HCT116 (cell line): ENCODE results near the gene RGS13.

Source experiments
- CEBPB ChIP-seq: IDR thresholded peaks from 2 replicates; pipeline ENCODE4 v1.6.1; 2012; ENCODE audit warnings: low read depth
- EZH2 ChIP-seq: fragments of 200-600 bp; sonication (generic); IDR thresholded peaks from 2 replicates; pipeline ENCODE4 v1.6.1; 2017; ENCODE audit warnings: antibody characterized with exemption, mixed run types
- POLR2A ChIP-seq: IDR thresholded peaks from 2 replicates; pipeline ENCODE4 v1.7.0; 2011; ENCODE audit warnings: borderline replicate concordance; ENCODE audit not compliant: insufficient read depth, insufficient read length; ENCODE audit errors: extremely low read depth
- POLR2AphosphoS5 ChIP-seq: IDR thresholded peaks from 2 replicates; pipeline ENCODE4 v1.6.1; 2011; ENCODE audit warnings: mild to moderate bottlenecking, low read depth, low read length, moderate library complexity
- SIN3A ChIP-seq: IDR thresholded peaks from 2 replicates; pipeline ENCODE4 v1.6.1; 2012; ENCODE audit warnings: low read depth
- SP1 ChIP-seq: IDR thresholded peaks from 2 replicates; pipeline ENCODE4 v1.6.1; 2012; ENCODE audit warnings: low read depth
- SRF ChIP-seq: IDR thresholded peaks from 2 replicates; pipeline ENCODE4 v1.6.1; 2012; ENCODE audit warnings: low read depth
- YY1 ChIP-seq: IDR thresholded peaks from 2 replicates; pipeline ENCODE4 v1.6.1; 2011; ENCODE audit warnings: low read length, low read depth, moderate library complexity, mild to moderate bottlenecking; ENCODE audit not compliant: insufficient replicate concordance; ENCODE audit errors: extremely low read depth
- ZFX ChIP-seq: fragments of 450-650 bp; IDR thresholded peaks from 2 replicates; pipeline ENCODE4 v1.6.1; 2017
- TF ChIP-seq, protein P1 (sequence below), 3 experiments: fragments of 200-600 bp in 1 of 3; sonication (generic) in 1 of 3; IDR thresholded peaks in 2 of 3; conservative IDR thresholded peaks in 1 of 3; 2 replicates each; pipeline ENCODE4 v1.5.1; 2012 to 2017; ENCODE audit warnings: low read depth in 2 of 3, low read length in 2 of 3, antibody characterized with exemption in 1 of 3, borderline replicate concordance in 1 of 3, control low read depth in 1 of 3, mild to moderate bottlenecking in 1 of 3, mixed read lengths in 1 of 3, mixed run types in 1 of 3, moderate library complexity in 1 of 3; ENCODE audit not compliant: insufficient read depth in 1 of 3
- TF ChIP-seq, protein P2 (sequence below): IDR thresholded peaks from 2 replicates; pipeline ENCODE4 v1.6.1; 2012
- TF ChIP-seq, protein P3 (sequence below): IDR thresholded peaks from 2 replicates; pipeline ENCODE4 v1.6.1; 2011; ENCODE audit warnings: mild to moderate bottlenecking, low read length, moderate library complexity; ENCODE audit not compliant: insufficient replicate concordance; ENCODE audit errors: extremely low read depth
- TF ChIP-seq, protein P4 (sequence below): IDR thresholded peaks from 2 replicates; pipeline ENCODE4 v1.6.1; 2012; ENCODE audit warnings: low read depth

DNA sequence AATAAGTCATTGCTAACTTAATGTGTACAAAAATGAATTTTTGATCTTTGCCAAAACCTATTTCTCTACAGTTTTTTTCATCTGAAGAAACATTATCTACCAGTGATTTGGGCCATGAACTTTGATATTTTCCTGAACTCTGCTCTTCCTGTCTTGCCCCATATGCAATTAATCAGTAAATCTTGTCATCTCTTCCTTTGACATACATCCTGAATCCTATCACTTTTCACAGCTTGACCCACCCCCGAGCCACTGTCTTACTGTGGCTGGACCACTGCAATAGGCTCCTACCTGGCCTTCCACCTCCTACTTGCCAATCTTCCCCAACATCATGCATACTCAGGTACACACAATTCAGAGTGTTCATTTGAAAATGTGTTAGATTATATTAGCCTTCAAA lies 46.4 kb downstream of the RGS13 start:
- TF ChIP-seq, protein P1, sequence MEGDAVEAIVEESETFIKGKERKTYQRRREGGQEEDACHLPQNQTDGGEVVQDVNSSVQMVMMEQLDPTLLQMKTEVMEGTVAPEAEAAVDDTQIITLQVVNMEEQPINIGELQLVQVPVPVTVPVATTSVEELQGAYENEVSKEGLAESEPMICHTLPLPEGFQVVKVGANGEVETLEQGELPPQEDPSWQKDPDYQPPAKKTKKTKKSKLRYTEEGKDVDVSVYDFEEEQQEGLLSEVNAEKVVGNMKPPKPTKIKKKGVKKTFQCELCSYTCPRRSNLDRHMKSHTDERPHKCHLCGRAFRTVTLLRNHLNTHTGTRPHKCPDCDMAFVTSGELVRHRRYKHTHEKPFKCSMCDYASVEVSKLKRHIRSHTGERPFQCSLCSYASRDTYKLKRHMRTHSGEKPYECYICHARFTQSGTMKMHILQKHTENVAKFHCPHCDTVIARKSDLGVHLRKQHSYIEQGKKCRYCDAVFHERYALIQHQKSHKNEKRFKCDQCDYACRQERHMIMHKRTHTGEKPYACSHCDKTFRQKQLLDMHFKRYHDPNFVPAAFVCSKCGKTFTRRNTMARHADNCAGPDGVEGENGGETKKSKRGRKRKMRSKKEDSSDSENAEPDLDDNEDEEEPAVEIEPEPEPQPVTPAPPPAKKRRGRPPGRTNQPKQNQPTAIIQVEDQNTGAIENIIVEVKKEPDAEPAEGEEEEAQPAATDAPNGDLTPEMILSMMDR (IDR thresholded peaks at IDR 0.05 in 2 of 3, conservative IDR thresholded peaks at IDR 0.05 in 1 of 3; ENCODE audit: borderline replicate concordance in 1 of 3, insufficient read depth in 1 of 3, low read depth in 2 of 3, low read length in 2 of 3) = no peak
- TF ChIP-seq POLR2A = no peak
- TF ChIP-seq YY1 = no peak
- TF ChIP-seq, protein P2, sequence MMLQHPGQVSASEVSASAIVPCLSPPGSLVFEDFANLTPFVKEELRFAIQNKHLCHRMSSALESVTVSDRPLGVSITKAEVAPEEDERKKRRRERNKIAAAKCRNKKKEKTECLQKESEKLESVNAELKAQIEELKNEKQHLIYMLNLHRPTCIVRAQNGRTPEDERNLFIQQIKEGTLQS = no peak
- TF ChIP-seq SP1 = no peak
- TF ChIP-seq EZH2 = no peak
- no peak for TF ChIP-seq ZFX
- TF ChIP-seq CEBPB = no peak
- TF ChIP-seq, protein P3, sequence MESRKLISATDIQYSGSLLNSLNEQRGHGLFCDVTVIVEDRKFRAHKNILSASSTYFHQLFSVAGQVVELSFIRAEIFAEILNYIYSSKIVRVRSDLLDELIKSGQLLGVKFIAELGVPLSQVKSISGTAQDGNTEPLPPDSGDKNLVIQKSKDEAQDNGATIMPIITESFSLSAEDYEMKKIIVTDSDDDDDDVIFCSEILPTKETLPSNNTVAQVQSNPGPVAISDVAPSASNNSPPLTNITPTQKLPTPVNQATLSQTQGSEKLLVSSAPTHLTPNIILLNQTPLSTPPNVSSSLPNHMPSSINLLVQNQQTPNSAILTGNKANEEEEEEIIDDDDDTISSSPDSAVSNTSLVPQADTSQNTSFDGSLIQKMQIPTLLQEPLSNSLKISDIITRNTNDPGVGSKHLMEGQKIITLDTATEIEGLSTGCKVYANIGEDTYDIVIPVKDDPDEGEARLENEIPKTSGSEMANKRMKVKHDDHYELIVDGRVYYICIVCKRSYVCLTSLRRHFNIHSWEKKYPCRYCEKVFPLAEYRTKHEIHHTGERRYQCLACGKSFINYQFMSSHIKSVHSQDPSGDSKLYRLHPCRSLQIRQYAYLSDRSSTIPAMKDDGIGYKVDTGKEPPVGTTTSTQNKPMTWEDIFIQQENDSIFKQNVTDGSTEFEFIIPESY = no peak
- TF ChIP-seq POLR2AphosphoS5 = no peak
- TF ChIP-seq SRF = no peak
- no peak for TF ChIP-seq SIN3A
- TF ChIP-seq, protein P4, sequence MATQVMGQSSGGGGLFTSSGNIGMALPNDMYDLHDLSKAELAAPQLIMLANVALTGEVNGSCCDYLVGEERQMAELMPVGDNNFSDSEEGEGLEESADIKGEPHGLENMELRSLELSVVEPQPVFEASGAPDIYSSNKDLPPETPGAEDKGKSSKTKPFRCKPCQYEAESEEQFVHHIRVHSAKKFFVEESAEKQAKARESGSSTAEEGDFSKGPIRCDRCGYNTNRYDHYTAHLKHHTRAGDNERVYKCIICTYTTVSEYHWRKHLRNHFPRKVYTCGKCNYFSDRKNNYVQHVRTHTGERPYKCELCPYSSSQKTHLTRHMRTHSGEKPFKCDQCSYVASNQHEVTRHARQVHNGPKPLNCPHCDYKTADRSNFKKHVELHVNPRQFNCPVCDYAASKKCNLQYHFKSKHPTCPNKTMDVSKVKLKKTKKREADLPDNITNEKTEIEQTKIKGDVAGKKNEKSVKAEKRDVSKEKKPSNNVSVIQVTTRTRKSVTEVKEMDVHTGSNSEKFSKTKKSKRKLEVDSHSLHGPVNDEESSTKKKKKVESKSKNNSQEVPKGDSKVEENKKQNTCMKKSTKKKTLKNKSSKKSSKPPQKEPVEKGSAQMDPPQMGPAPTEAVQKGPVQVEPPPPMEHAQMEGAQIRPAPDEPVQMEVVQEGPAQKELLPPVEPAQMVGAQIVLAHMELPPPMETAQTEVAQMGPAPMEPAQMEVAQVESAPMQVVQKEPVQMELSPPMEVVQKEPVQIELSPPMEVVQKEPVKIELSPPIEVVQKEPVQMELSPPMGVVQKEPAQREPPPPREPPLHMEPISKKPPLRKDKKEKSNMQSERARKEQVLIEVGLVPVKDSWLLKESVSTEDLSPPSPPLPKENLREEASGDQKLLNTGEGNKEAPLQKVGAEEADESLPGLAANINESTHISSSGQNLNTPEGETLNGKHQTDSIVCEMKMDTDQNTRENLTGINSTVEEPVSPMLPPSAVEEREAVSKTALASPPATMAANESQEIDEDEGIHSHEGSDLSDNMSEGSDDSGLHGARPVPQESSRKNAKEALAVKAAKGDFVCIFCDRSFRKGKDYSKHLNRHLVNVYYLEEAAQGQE = no peak
